COR-L47 (cell line): ENCODE data around the gene ARHGEF3.
A peak's percentile ranks its signal among the peaks of the same experiment; 100 is the strongest.

Experiments used
- DNase-seq: peaks from one replicate; lab custom pipeline; 2025; lab: John Stamatoyannopoulos, UW

ARHGEF3 gene

GRCh38 chr3:56682462-56683121 is 119.2 kb downstream of the ARHGEF3 start:
- DNase-seq, result peak; percentile 37

GRCh38 chr3:56681984-56682461 is 119.7 kb downstream of the ARHGEF3 start:
- DNase-seq, result no peak

- DNase-seq, result no peak
Observed at GRCh38 chr3:56680054-56680580, 121.6 kb downstream of the ARHGEF3 start.
